ENCODE data around the gene HSF5.

Gene HSF5

GRCh38 chr17:58447039-58447975 is 40.9 kb downstream of the HSF5 start:
- peak; percentile 62 for DNase-seq (ENCODE audit: low read depth, low spot score)
- H3K36me3 ChIP-seq (ENCODE audit: insufficient read depth, low read length): no peaks in the 10 kb centered on the region
- TF ChIP-seq POLR2AphosphoS5 (IDR thresholded peaks at IDR 0.05; ENCODE audit: borderline replicate concordance, low read depth, low read length): no peak
- TF ChIP-seq EZH2 (IDR thresholded peaks at IDR 0.05): no peak
- TF ChIP-seq FOXP2 (optimal IDR thresholded peaks at IDR 0.05; ENCODE audit: control extremely low read depth, extremely low read length, insufficient read depth): no peak
- H3K9me3 ChIP-seq (ENCODE audit: low read depth, low read length): no peaks in the 10 kb centered on the region; the same call in 1 of the 2 replicates
- H3K27ac ChIP-seq: no peak overlapping the region
- H3K9ac ChIP-seq (ENCODE audit: insufficient read length): no peak overlapping the region
- H3K4me3 ChIP-seq: no peak overlapping the region

GRCh38 chr17:58446086-58446485 is 42.1 kb downstream of the HSF5 start:
- Histone ChIP-seq H3K36me3 (ENCODE audit: insufficient read depth, low read length) (no peaks in the 10 kb centered on the region), H3K27ac (no peak overlapping the region), H3K9me3 (ENCODE audit: low read depth, low read length) (no peaks in the 10 kb centered on the region; the same call in 1 of the 2 replicates), H3K9ac (ENCODE audit: insufficient read length) (no peak overlapping the region), H3K4me3 (no peak overlapping the region)
- TF ChIP-seq EZH2 (IDR thresholded peaks at IDR 0.05): no peak
- DNase-seq (ENCODE audit: low read depth, low spot score): no peak

- Histone ChIP-seq H3K36me3 (ENCODE audit: insufficient read depth, low read length) (no peaks in the 10 kb centered on the region), H3K9me3 (ENCODE audit: low read depth, low read length) (no peaks in the 10 kb centered on the region), H3K9ac (ENCODE audit: insufficient read length) (no peak overlapping the region), H3K4me3 (no peak overlapping the region), H3K27ac (no peak overlapping the region)
- TF ChIP-seq EZH2 (IDR thresholded peaks at IDR 0.05): no peak
- TF ChIP-seq POLR2AphosphoS5 (IDR thresholded peaks at IDR 0.05; ENCODE audit: borderline replicate concordance, low read depth, low read length): no peak
- TF ChIP-seq FOXP2 (optimal IDR thresholded peaks at IDR 0.05; ENCODE audit: control extremely low read depth, extremely low read length, insufficient read depth): no peak
- no peak for DNase-seq (ENCODE audit: low read depth, low spot score)
Observed at GRCh38 chr17:58436805-58437239, 51.4 kb downstream of the HSF5 start.

- Histone ChIP-seq H3K9me3 (ENCODE audit: low read depth, low read length) (no peaks in the 10 kb centered on the region), H3K27ac (no peak overlapping the region), H3K9ac (ENCODE audit: insufficient read length) (no peak overlapping the region), H3K4me3 (no peak overlapping the region), H3K36me3 (ENCODE audit: insufficient read depth, low read length) (no peaks in the 10 kb centered on the region)
- no peak for DNase-seq (ENCODE audit: low read depth, low spot score)
- no peak for TF ChIP-seq EZH2 (IDR thresholded peaks at IDR 0.05)
- no peak for TF ChIP-seq FOXP2 (optimal IDR thresholded peaks at IDR 0.05; ENCODE audit: control extremely low read depth, extremely low read length, insufficient read depth)
- TF ChIP-seq POLR2AphosphoS5 (IDR thresholded peaks at IDR 0.05; ENCODE audit: borderline replicate concordance, low read depth, low read length): no peak
Observed at GRCh38 chr17:58436245-58436644, 52.0 kb downstream of the HSF5 start.

- TF ChIP-seq POLR2AphosphoS5 (IDR thresholded peaks at IDR 0.05; ENCODE audit: borderline replicate concordance, low read depth, low read length) (no peak), EZH2 (IDR thresholded peaks at IDR 0.05) (no peak), FOXP2 (optimal IDR thresholded peaks at IDR 0.05; ENCODE audit: control extremely low read depth, extremely low read length, insufficient read depth) (no peak)
- H3K27ac ChIP-seq: no peak overlapping the region
- no peak for DNase-seq (ENCODE audit: low read depth, low spot score)
- H3K36me3 ChIP-seq (ENCODE audit: insufficient read depth, low read length): no peaks in the 10 kb centered on the region
- H3K9me3 ChIP-seq (ENCODE audit: low read depth, low read length): no peaks in the 10 kb centered on the region
- H3K4me3 ChIP-seq: no peak overlapping the region
- no peak overlapping the region for H3K9ac ChIP-seq (ENCODE audit: insufficient read length)
Observed at GRCh38 chr17:58432806-58433573, 55.2 kb downstream of the HSF5 start.

- Histone ChIP-seq H3K36me3 (ENCODE audit: insufficient read depth, low read length) (no peaks in the 10 kb centered on the region), H3K9ac (ENCODE audit: insufficient read length) (no peak overlapping the region), H3K9me3 (ENCODE audit: low read depth, low read length) (no peaks in the 10 kb centered on the region), H3K4me3 (no peak overlapping the region), H3K27ac (no peak overlapping the region)
- TF ChIP-seq EZH2 (IDR thresholded peaks at IDR 0.05) (no peak), FOXP2 (optimal IDR thresholded peaks at IDR 0.05; ENCODE audit: control extremely low read depth, extremely low read length, insufficient read depth) (no peak), POLR2AphosphoS5 (IDR thresholded peaks at IDR 0.05; ENCODE audit: borderline replicate concordance, low read depth, low read length) (no peak)
- no peak for DNase-seq (ENCODE audit: low read depth, low spot score)
Observed at GRCh38 chr17:58427807-58428206, 60.4 kb downstream of the HSF5 start.

GRCh38 chr17:58421711-58422110 is 66.5 kb downstream of the HSF5 start:
- no peak overlapping the region for H3K4me3 ChIP-seq
- TF ChIP-seq FOXP2 (optimal IDR thresholded peaks at IDR 0.05; ENCODE audit: control extremely low read depth, extremely low read length, insufficient read depth) (no peak), POLR2AphosphoS5 (IDR thresholded peaks at IDR 0.05; ENCODE audit: borderline replicate concordance, low read depth, low read length) (no peak), EZH2 (IDR thresholded peaks at IDR 0.05) (no peak)
- DNase-seq (ENCODE audit: low read depth, low spot score): no peak
- H3K9ac ChIP-seq (ENCODE audit: insufficient read length): no peak overlapping the region
- no peak overlapping the region for H3K27ac ChIP-seq
- H3K36me3 ChIP-seq (ENCODE audit: insufficient read depth, low read length): no peaks in the 10 kb centered on the region
- H3K9me3 ChIP-seq (ENCODE audit: low read depth, low read length): no peaks in the 10 kb centered on the region

GRCh38 chr17:58420827-58421226 is 67.4 kb downstream of the HSF5 start:
- no peak overlapping the region for H3K4me3 ChIP-seq
- TF ChIP-seq FOXP2 (optimal IDR thresholded peaks at IDR 0.05; ENCODE audit: control extremely low read depth, extremely low read length, insufficient read depth): no peak
- TF ChIP-seq EZH2 (IDR thresholded peaks at IDR 0.05): no peak
- TF ChIP-seq POLR2AphosphoS5 (IDR thresholded peaks at IDR 0.05; ENCODE audit: borderline replicate concordance, low read depth, low read length): no peak
- no peak overlapping the region for H3K27ac ChIP-seq
- no peak overlapping the region for H3K9ac ChIP-seq (ENCODE audit: insufficient read length)
- H3K9me3 ChIP-seq (ENCODE audit: low read depth, low read length): no peaks in the 10 kb centered on the region
- DNase-seq (ENCODE audit: low read depth, low spot score): no peak
- no peaks in the 10 kb centered on the region for H3K36me3 ChIP-seq (ENCODE audit: insufficient read depth, low read length)

All from SK-N-MC (cell line).